Prostate gland (tissue), 2 donors: ENCODE data around the gene RXRA.

Experiments
- POLR2AphosphoS5 ChIP-seq: sonication (generic); formaldehyde crosslinking; IDR thresholded peaks from one replicate; pipeline ENCODE4 v1.6.1; 2017; ENCODE audit warnings: antibody characterized with exemption
- TF ChIP-seq, protein P1 (sequence below), 4 experiments: fragments of 200-600 bp in 2 of 4; fragments of 450-650 bp in 2 of 4; sonication (generic) in 2 of 4; IDR thresholded peaks; 1 replicate in 3 of 4; 2 replicates in 1 of 4; pipeline ENCODE4 v1.5.1; 2016 to 2019; ENCODE audit warnings: antibody characterized with exemption in 4 of 4, mild to moderate bottlenecking in 2 of 4, moderate library complexity in 2 of 4

DNA sequence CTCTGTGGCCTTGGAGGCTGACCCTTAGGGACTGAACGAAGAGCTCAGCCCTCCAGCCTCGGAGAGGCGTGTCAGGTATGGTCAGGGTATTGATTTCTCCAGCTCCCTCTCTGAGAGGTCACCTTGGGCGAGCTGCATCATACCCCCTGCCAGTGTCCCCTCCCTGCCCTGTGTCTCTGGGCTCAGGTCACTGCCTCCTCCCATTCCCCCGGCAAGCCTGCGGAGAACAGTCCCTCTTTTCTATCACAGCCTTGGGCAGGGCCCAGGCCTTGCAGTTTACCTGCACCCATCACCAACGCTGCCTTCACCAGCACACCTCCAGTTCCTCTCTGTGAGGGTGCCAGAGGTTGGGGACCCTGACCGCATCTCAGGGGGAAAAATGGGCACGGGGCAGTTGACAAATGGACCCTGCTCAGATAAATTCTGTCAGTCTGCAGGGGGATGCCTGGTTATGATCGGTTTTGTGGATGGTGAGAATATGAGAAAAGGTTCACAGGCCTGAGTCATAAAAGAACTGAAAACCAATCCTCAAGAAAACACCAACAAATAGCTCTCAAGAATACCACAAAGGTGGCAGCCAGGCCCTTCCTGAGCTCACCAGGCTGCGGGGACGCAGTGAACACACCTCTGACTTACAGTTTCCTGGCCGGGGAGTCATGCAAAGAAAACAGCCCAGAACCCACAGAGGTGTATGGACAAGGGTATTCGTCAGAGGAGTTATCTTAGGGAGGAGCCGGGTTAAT lies 24.7 kb upstream of the RXRA start:
- TF ChIP-seq, protein P1, sequence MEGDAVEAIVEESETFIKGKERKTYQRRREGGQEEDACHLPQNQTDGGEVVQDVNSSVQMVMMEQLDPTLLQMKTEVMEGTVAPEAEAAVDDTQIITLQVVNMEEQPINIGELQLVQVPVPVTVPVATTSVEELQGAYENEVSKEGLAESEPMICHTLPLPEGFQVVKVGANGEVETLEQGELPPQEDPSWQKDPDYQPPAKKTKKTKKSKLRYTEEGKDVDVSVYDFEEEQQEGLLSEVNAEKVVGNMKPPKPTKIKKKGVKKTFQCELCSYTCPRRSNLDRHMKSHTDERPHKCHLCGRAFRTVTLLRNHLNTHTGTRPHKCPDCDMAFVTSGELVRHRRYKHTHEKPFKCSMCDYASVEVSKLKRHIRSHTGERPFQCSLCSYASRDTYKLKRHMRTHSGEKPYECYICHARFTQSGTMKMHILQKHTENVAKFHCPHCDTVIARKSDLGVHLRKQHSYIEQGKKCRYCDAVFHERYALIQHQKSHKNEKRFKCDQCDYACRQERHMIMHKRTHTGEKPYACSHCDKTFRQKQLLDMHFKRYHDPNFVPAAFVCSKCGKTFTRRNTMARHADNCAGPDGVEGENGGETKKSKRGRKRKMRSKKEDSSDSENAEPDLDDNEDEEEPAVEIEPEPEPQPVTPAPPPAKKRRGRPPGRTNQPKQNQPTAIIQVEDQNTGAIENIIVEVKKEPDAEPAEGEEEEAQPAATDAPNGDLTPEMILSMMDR (IDR thresholded peaks at IDR 0.05): no peak
- TF ChIP-seq POLR2AphosphoS5: no peak
